K562 (cell line): Measurements from ENCODE around the gene KLHL29. TPM values are rescaled to one million over a fixed set of nuclear protein-coding genes. Genes with fewer than 3 reads are reported as not detected.

Source experiments
- ATAC-seq: fragments of 200-7000 bp; cut with Tn5 transposase; 3 replicates; pipeline ENCODE4 v1.9.1; 2020; ENCODE audit warnings: moderate library complexity
- BruUV-seq: library from RNA; stranded (reverse); fragments of 400-500 nt; replicated peaks from 2 replicates; lab custom pipeline; 2021; lab: Mats Ljungman, UMichigan
- CTCF ChIA-PET: fragments of 300-600 bp; formaldehyde crosslinking; extraction: SDS; loops from one replicate; lab custom pipeline; 2021; ENCODE audit warnings: low intra/inter-chr PET ratio; lab: Yijun Ruan, JAX
- POLR2A ChIA-PET: fragments of 300-600, 350-650 bp; sonication (Branson Sonifier 250); formaldehyde crosslinking; extraction: SDS; loops from one replicate; lab custom pipeline; 2021; ENCODE audit warnings: antibody characterized with exemption, inconsistent platforms; lab: Yijun Ruan, JAX
- DNase-seq, 4 experiments: peaks; one replicate each; pipeline versions ENCODE4 v3.0.0 to v3.0.0-alpha.2; 2011 to 2018; ENCODE audit warnings: low spot score in 3 of 4, mixed read lengths in 3 of 4; ENCODE audit errors: extremely low read depth in 1 of 4
- FAIRE-seq: peaks from 2 replicates; lab custom pipeline; 2011; peaks lifted over from hg19 to GRCh38; lab: Jason Lieb, UNC
- H2AFZ ChIP-seq: 2 replicates; pipeline ENCODE4 v1.6.0; 2011; ENCODE audit warnings: low read depth, low read length, control low read depth, inconsistent platforms
- H3K27ac ChIP-seq: fragments of 200-600 bp; 3 replicates; pipeline ENCODE4 v1.8.0; 2011; ENCODE audit warnings: low read depth, mild to moderate bottlenecking, control low read depth, inconsistent platforms, low read length, moderate library complexity, mixed read lengths; ENCODE audit errors: extremely low read depth
- H3K27me3 ChIP-seq, 2 experiments: fragments of 300-600 bp in 1 of 2; 2 replicates in 1 of 2; 3 replicates in 1 of 2; pipeline versions ENCODE4 v1.6.0 to v1.8.0; 2011; ENCODE audit warnings: inconsistent platforms in 2 of 2, low read length in 2 of 2, mild to moderate bottlenecking in 1 of 2, mixed read lengths in 1 of 2, moderate library complexity in 1 of 2; ENCODE audit not compliant: control insufficient read depth in 2 of 2, insufficient read depth in 2 of 2
- H3K36me3 ChIP-seq: fragments of 300-600 bp; 3 replicates; pipeline ENCODE4 v1.8.0; 2011; ENCODE audit warnings: mild to moderate bottlenecking, low read length, inconsistent platforms; ENCODE audit not compliant: control insufficient read depth, insufficient read depth
- H3K4me1 ChIP-seq, 2 experiments: fragments of 200-600 bp in 1 of 2; replicated peaks in 1 of 2; 2 replicates in 1 of 2; 3 replicates in 1 of 2; pipeline versions ENCODE4 v1.5.1 to v1.8.0; 2011; ENCODE audit warnings: inconsistent platforms in 2 of 2, low read length in 2 of 2, mild to moderate bottlenecking in 1 of 2, mixed read lengths in 1 of 2, moderate library complexity in 1 of 2; ENCODE audit not compliant: control insufficient read depth in 2 of 2, insufficient read depth in 2 of 2
- H3K4me2 ChIP-seq: 2 replicates; pipeline ENCODE4 v1.6.1; 2011; ENCODE audit warnings: low read length, control low read depth, inconsistent platforms, mixed read lengths; ENCODE audit not compliant: insufficient read depth
- H3K4me3 ChIP-seq: fragments of 200-600 bp; sonication (generic), shearing (Covaris generic); 2 replicates; pipeline ENCODE4 v1.5.1; 2016; ENCODE audit warnings: control low read depth, inconsistent platforms
- H3K79me2 ChIP-seq: fragments of 200-600 bp; 3 replicates; pipeline ENCODE4 v1.8.0; 2011; ENCODE audit warnings: low read length, inconsistent platforms; ENCODE audit not compliant: control insufficient read depth, insufficient read depth
- H3K9ac ChIP-seq, 2 experiments: 2 replicates each; pipeline versions ENCODE4 v1.6.0 to v1.6.1; 2011; ENCODE audit warnings: low read depth in 2 of 2, low read length in 2 of 2, control low read depth in 1 of 2, inconsistent platforms in 1 of 2, mild to moderate bottlenecking in 1 of 2, mixed read lengths in 1 of 2; ENCODE audit not compliant: insufficient read depth in 1 of 2
- H3K9me1 ChIP-seq: one replicate; pipeline ENCODE4 v1.6.0; 2011; ENCODE audit warnings: inconsistent platforms, mild to moderate bottlenecking, low read length, moderate library complexity; ENCODE audit not compliant: control insufficient read depth, insufficient read depth
- H3K9me3 ChIP-seq: replicated peaks from 2 replicates; pipeline ENCODE4 v1.5.1; 2011; ENCODE audit warnings: low read depth, low read length, inconsistent platforms; ENCODE audit not compliant: control insufficient read depth, insufficient read depth
- H4K20me1 ChIP-seq: replicated peaks from 2 replicates; pipeline ENCODE4 v1.6.1; 2011; ENCODE audit warnings: low read length, inconsistent platforms, mixed read lengths; ENCODE audit not compliant: control insufficient read depth, insufficient read depth
- EHMT2 ChIP-seq: fragments of 450-650 bp; IDR thresholded peaks from 2 replicates; pipeline ENCODE4 v1.6.1; 2018; ENCODE audit warnings: antibody characterized with exemption
- FOXP4 ChIP-seq: sonication (generic); formaldehyde crosslinking; IDR thresholded peaks from 2 replicates; pipeline ENCODE4 v1.8.0; 2022; ENCODE audit warnings: mild to moderate bottlenecking, missing genetic modification reagents, borderline replicate concordance
- HNRNPLL ChIP-seq: fragments of 200-400 bp; formaldehyde crosslinking; IDR thresholded peaks from 2 replicates; pipeline ENCODE4 v1.6.1; 2017; ENCODE audit warnings: low read length, low read depth, mild to moderate bottlenecking; ENCODE audit not compliant: poor library complexity, severe bottlenecking
- NEUROD1 ChIP-seq: fragments of 150-350 bp; IDR thresholded peaks from 2 replicates; pipeline ENCODE4 v1.6.1; 2014; ENCODE audit warnings: borderline replicate concordance, low read length, low read depth; ENCODE audit not compliant: partially characterized antibody
- POLR2AphosphoS5 ChIP-seq: IDR thresholded peaks from 2 replicates; pipeline ENCODE4 v1.6.1; 2011; ENCODE audit warnings: mild to moderate bottlenecking, low read depth, low read length, moderate library complexity; ENCODE audit not compliant: control insufficient read depth, insufficient read depth
- PRDM10 ChIP-seq: fragments of 450-650 bp; IDR thresholded peaks from 2 replicates; pipeline ENCODE4 v1.6.1; 2018; ENCODE audit not compliant: partially characterized antibody
- SIRT6 ChIP-seq: IDR thresholded peaks from one replicate; pipeline ENCODE4 v1.6.1; 2012; ENCODE audit warnings: low read depth, mild to moderate bottlenecking, control low read depth, inconsistent platforms, low read length, moderate library complexity
- SIX5 ChIP-seq, 2 experiments: IDR thresholded peaks; 2 replicates each; pipeline ENCODE4 v1.6.1; 2011; ENCODE audit warnings: low read length in 2 of 2, borderline replicate concordance in 1 of 2, low read depth in 1 of 2, mild to moderate bottlenecking in 1 of 2, moderate library complexity in 1 of 2; ENCODE audit not compliant: insufficient read depth in 1 of 2
- SMARCA4 ChIP-seq: fragments of 450-650 bp; IDR thresholded peaks from 2 replicates; pipeline ENCODE4 v1.6.1; 2016
- SRSF1 ChIP-seq: fragments of 200-400 bp; formaldehyde crosslinking; IDR thresholded peaks from 2 replicates; pipeline ENCODE4 v1.6.1; 2017; ENCODE audit warnings: mild to moderate bottlenecking, low read depth, low read length, moderate library complexity
- TEAD4 ChIP-seq, 2 experiments: sonication (generic) in 1 of 2; formaldehyde crosslinking in 1 of 2; IDR thresholded peaks; 2 replicates each; pipeline versions ENCODE4 v1.6.1 to v1.8.0; 2012 to 2022; ENCODE audit warnings: borderline replicate concordance in 1 of 2, inconsistent platforms in 1 of 2, low read length in 1 of 2, mild to moderate bottlenecking in 1 of 2, missing genetic modification reagents in 1 of 2
- ZNF79 ChIP-seq: fragments of 250-450 bp; sonication (Bioruptor Pico); IDR thresholded peaks from 2 replicates; pipeline ENCODE4 v1.4.0; 2020; ENCODE audit warnings: low read depth, mild to moderate bottlenecking, moderate library complexity
- WGBS: fragments of 100-300 bp; shearing (Covaris generic); methylation state at CpG from one replicate; pipeline ENCODE4 v1.1.6; 2016; ENCODE audit warnings: low coverage, mixed read lengths; ENCODE audit not compliant: insufficient coverage; ENCODE audit errors: missing lambda C conversion rate; 5-methylcytosine and 5-hydroxymethylcytosine counted together
- in situ Hi-C: fragments of 300-500 bp; cut with MboI; formaldehyde crosslinking; loops from 4 replicates; pipeline ENCODE4 v1.15.0; 2018; ENCODE audit warnings: inconsistent platforms, mixed read lengths
- intact Hi-C: fragments of 100-400 bp; cut with micrococcal nuclease; formaldehyde crosslinking; loops from 2 replicates; pipeline ENCODE4 v1.14.2; 2022
- polyA plus RNA-seq, 8 experiments: library from polyadenylated mRNA; depleted of rRNA in 4 of 8; stranded (reverse) in 5 of 8; unstranded in 3 of 8; fragments of >200 nt; fragmentation: Nextera tagmentation in 2 of 8; fragmentation: Illumina TruSeq in 1 of 8; extraction: Ambion mirVana in 2 of 8; extraction: Trizol in 1 of 8; gene quantifications; 2 replicates each; pipeline versions ENCODE4 v1.2.1 to v1.2.3, GENCODE V29; 2011 to 2014; ENCODE audit warnings: inconsistent platforms in 1 of 8, missing spikeins in 1 of 8
- total RNA-seq, 7 experiments: library from RNA; depleted of rRNA in 6 of 7; stranded (reverse); fragments of >200 nt in 6 of 7; fragmentation: Illumina TruSeq in 2 of 7; extraction: Trizol in 2 of 7; gene quantifications; 2 replicates each; pipeline versions ENCODE4 v1.2.1 to v1.2.3, GENCODE V29; 2011 to 2021; ENCODE audit warnings: low replicate concordance in 1 of 7

Gene KLHL29
- total and polyA plus RNA-seq, 9 of the 15 experiments (the other 6 are each of a cell fraction or from before 2014, with no cell fraction given) = 0.03 to 0.31 (median 0.08) TPM; not detected in 1

- TF ChIP-seq SIRT6 (no peak), FOXP4 (CRISPR knock-in tag) (no peak), EHMT2 (no peak), TEAD4 (IDR thresholded peaks at IDR 0.05; ENCODE audit: low read length) (no peak), TEAD4 (CRISPR knock-in tag; IDR thresholded peaks at IDR 0.05; ENCODE audit: borderline replicate concordance) (no peak)
- TF ChIP-seq, all 486 proteins: peak for 0
These were observed 208.1 kb downstream of the KLHL29 start (continued) for GRCh38 chr2:23592898-23593751.

- Histone ChIP-seq H3K27me3 (peaks cover 35 to 90% of the 10 kb centered on the region in 2 experiments), H3K9ac (no peak overlapping the region), H3K27ac (no peak overlapping the region), H3K79me2 (no peaks in the 10 kb centered on the region), H3K4me1 (no peaks in the 10 kb centered on the region; a peak in 1 of 5 replicates), H3K36me3 (no peaks in the 10 kb centered on the region), H3K4me2 (no peak overlapping the region), H3K9me1 (no peaks in the 10 kb centered on the region), H3K4me3 (no peak overlapping the region), H2AFZ (no peak overlapping the region), H4K20me1 (no peaks in the 10 kb centered on the region; the same call in 1 of the 2 replicates), H3K9me3 (no peaks in the 10 kb centered on the region)
- no TSS peak for BruUV-seq
- 1% methylated on average over 20 of the region's 21 CpGs for WGBS
- FAIRE-seq (no peak), ATAC-seq (no peak), DNase-seq (no peak)
- POLR2A ChIA-PET = no interaction called here
- intact Hi-C loops (no loop called here), in situ Hi-C loops (no loop called here)
- CTCF ChIA-PET = no interaction called here
- no peak for TF ChIP-seq SIX5 (IDR thresholded peaks at IDR 0.05; ENCODE audit: borderline replicate concordance in 1 of 2, insufficient read depth in 1 of 2, low read depth in 1 of 2, low read length in 2 of 2)
- TF ChIP-seq SRSF1 = no peak
- no peak for TF ChIP-seq SMARCA4
- no peak for TF ChIP-seq NEUROD1
- TF ChIP-seq ZNF79 = no peak
- no peak for TF ChIP-seq PRDM10
- no peak for TF ChIP-seq HNRNPLL
- TF ChIP-seq POLR2AphosphoS5 = no peak
These were observed 208.9 kb downstream of the KLHL29 start for GRCh38 chr2:23593752-23594459.
